SK-MEL-5 (cell line): Measurements from ENCODE around the gene KRT84. TPM values are rescaled to one million over a fixed set of nuclear protein-coding genes. Genes with fewer than 3 reads are reported as not detected.

Experiments
- DNase-seq: peaks from one replicate; pipeline ENCODE4 v3.0.0-alpha.2; 2016; ENCODE audit warnings: low read depth, low spot score
- in situ Hi-C: cut with HindIII; loops from 2 replicates; pipeline ENCODE4 v1.10.0; 2016; ENCODE audit warnings: low sequenced_read_pairs, high pct_unique_total_duplicates, low pct_unique_long_range_greater_than_20kb
- polyA plus RNA-seq, 2 experiments: library from polyadenylated mRNA; depleted of rRNA; stranded (reverse); fragments of >200 nt; gene quantifications; 2 replicates each; pipeline ENCODE4 v1.2.3, GENCODE V29; 2015
- total RNA-seq: library from RNA; depleted of rRNA; stranded (reverse); fragments of >200 nt; shearing (Covaris generic); gene quantifications from 2 replicates; pipeline ENCODE4 v1.2.3, GENCODE V29; 2014; rRNA removed

KRT84 gene
- total RNA-seq = not detected in 2 replicates
- not detected in 2 replicates for polyA plus RNA-seq (2015; cell fraction: cytosol; rRNA removed)
- not detected in 2 replicates for polyA plus RNA-seq (2015; cell fraction: nucleus; rRNA removed)

GRCh38 chr12:52385226-52385702 is at the start of gene KRT84:
Gene KRT84 (minus strand): TSS chr12:52385652. CDS start chr12:52385585, 67 bp downstream.
- in situ Hi-C loops = no loop called here
- DNase-seq = no peak

- in situ Hi-C loops = no loop called here
- DNase-seq = no peak
Measured at GRCh38 chr12:52434760-52435530, 49.5 kb upstream of the KRT84 start.

GRCh38 chr12:52434081-52434733 is 48.8 kb upstream of the KRT84 start, which contains the start of gene KRT75:
Gene KRT75 (minus strand): TSS chr12:52434371. CDS start chr12:52434304, 67 bp downstream.
- DNase-seq = no peak
- in situ Hi-C loops = no loop called here

- in situ Hi-C loops = no loop called here
- DNase-seq = no peak
Measured at GRCh38 chr12:52433501-52434080, 48.1 kb upstream of the KRT84 start.

GRCh38 chr12:52432559-52433207 is 47.2 kb upstream of the KRT84 start:
- in situ Hi-C loops = no loop called here
- no peak for DNase-seq

GRCh38 chr12:52428121-52428520 is 42.7 kb upstream of the KRT84 start:
- peak; percentile 37 for DNase-seq
- in situ Hi-C loops = no loop called here

- in situ Hi-C loops = no loop called here
Measured at GRCh38 chr12:52427083-52427482, 41.6 kb upstream of the KRT84 start.

GRCh38 chr12:52426034-52426433 is 40.6 kb upstream of the KRT84 start:
- in situ Hi-C loops = no loop called here
- DNase-seq = no peak

More at GRCh38 chr12:52427083-52427482, 41.6 kb upstream of the KRT84 start:
- DNase-seq = no peak

GRCh38 chr12:52425466-52425865 is 40.0 kb upstream of the KRT84 start:
- in situ Hi-C loops = no loop called here
- DNase-seq = no peak

GRCh38 chr12:52423661-52424500 is 38.4 kb upstream of the KRT84 start:
- DNase-seq = no peak
- in situ Hi-C loops = no loop called here

- DNase-seq = no peak
- in situ Hi-C loops = no loop called here
Measured at GRCh38 chr12:52423035-52423434, 37.6 kb upstream of the KRT84 start.

- in situ Hi-C loops = no loop called here
- DNase-seq = no peak
Measured at GRCh38 chr12:52419656-52420055, 34.2 kb upstream of the KRT84 start.

GRCh38 chr12:52418576-52419110 is 33.2 kb upstream of the KRT84 start:
- in situ Hi-C loops = no loop called here
- DNase-seq = no peak

GRCh38 chr12:52417740-52418139 is 32.3 kb upstream of the KRT84 start:
- in situ Hi-C loops = no loop called here
- no peak for DNase-seq

GRCh38 chr12:52416795-52417194 is 31.3 kb upstream of the KRT84 start:
- in situ Hi-C loops = no loop called here
- DNase-seq = no peak

- in situ Hi-C loops = no loop called here
- peak; percentile 12 for DNase-seq
Measured at GRCh38 chr12:52415870-52416750, 30.7 kb upstream of the KRT84 start.
